Measurements from ENCODE around the gene GIMAP7.

Gene GIMAP7

GRCh38 chr7:150473902-150474301, 40.8 kb upstream of the GIMAP7 start:
- no peak overlapping the region for H3K4me3 ChIP-seq (replicated peaks; ENCODE audit: low read depth, low read length)
- TF ChIP-seq, protein P1, sequence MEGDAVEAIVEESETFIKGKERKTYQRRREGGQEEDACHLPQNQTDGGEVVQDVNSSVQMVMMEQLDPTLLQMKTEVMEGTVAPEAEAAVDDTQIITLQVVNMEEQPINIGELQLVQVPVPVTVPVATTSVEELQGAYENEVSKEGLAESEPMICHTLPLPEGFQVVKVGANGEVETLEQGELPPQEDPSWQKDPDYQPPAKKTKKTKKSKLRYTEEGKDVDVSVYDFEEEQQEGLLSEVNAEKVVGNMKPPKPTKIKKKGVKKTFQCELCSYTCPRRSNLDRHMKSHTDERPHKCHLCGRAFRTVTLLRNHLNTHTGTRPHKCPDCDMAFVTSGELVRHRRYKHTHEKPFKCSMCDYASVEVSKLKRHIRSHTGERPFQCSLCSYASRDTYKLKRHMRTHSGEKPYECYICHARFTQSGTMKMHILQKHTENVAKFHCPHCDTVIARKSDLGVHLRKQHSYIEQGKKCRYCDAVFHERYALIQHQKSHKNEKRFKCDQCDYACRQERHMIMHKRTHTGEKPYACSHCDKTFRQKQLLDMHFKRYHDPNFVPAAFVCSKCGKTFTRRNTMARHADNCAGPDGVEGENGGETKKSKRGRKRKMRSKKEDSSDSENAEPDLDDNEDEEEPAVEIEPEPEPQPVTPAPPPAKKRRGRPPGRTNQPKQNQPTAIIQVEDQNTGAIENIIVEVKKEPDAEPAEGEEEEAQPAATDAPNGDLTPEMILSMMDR (IDR thresholded peaks at IDR 0.05; ENCODE audit: insufficient read depth, low read length, poor library complexity, severe bottlenecking): no peak
- no peak for DNase-seq (ENCODE audit: extremely low read depth, insufficient read length)
- peaks cover 4% of the 10 kb centered on the region for H3K36me3 ChIP-seq (ENCODE audit: control insufficient read depth, insufficient read depth, low read length)
- H3K27me3 ChIP-seq (replicated peaks; ENCODE audit: control insufficient read depth, insufficient read depth, low read length): no peaks in the 10 kb centered on the region

DNA sequence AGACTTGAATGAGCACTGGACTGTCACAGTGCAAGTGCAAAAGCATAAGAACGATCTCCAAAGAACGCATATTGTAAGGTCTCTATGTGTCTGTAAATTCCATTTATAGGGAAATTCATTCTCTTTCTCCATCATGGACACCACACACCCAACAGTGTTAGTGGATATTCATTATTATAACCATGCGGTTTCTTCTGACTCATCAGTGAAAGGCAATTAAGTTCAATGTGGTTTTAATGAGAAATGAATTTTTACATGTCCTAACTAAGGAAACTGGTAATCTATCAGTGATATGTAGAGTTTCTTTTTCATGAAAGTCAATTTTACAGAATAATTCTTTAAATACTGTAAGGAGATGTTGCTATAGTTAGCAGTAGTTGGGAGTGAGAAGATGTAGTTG, 38.4 kb upstream of the GIMAP7 start:
- no peak for DNase-seq (ENCODE audit: extremely low read depth, insufficient read length)
- Histone ChIP-seq H3K4me3 (replicated peaks; ENCODE audit: low read depth, low read length) (no peak overlapping the region), H3K36me3 (ENCODE audit: control insufficient read depth, insufficient read depth, low read length) (peaks cover 3% of the 10 kb centered on the region), H3K27me3 (replicated peaks; ENCODE audit: control insufficient read depth, insufficient read depth, low read length) (no peaks in the 10 kb centered on the region)
- TF ChIP-seq, protein P1 (IDR thresholded peaks at IDR 0.05; ENCODE audit: insufficient read depth, low read length, poor library complexity, severe bottlenecking): no peak

- TF ChIP-seq, protein P1 (IDR thresholded peaks at IDR 0.05; ENCODE audit: insufficient read depth, low read length, poor library complexity, severe bottlenecking): no peak
- Histone ChIP-seq H3K4me3 (replicated peaks; ENCODE audit: low read depth, low read length) (no peak overlapping the region), H3K36me3 (ENCODE audit: control insufficient read depth, insufficient read depth, low read length) (peaks cover 3% of the 10 kb centered on the region), H3K27me3 (replicated peaks; ENCODE audit: control insufficient read depth, insufficient read depth, low read length) (no peaks in the 10 kb centered on the region)
- no peak for DNase-seq (ENCODE audit: extremely low read depth, insufficient read length)
Measured at GRCh38 chr7:150476819-150477631, 37.6 kb upstream of the GIMAP7 start.

DNA sequence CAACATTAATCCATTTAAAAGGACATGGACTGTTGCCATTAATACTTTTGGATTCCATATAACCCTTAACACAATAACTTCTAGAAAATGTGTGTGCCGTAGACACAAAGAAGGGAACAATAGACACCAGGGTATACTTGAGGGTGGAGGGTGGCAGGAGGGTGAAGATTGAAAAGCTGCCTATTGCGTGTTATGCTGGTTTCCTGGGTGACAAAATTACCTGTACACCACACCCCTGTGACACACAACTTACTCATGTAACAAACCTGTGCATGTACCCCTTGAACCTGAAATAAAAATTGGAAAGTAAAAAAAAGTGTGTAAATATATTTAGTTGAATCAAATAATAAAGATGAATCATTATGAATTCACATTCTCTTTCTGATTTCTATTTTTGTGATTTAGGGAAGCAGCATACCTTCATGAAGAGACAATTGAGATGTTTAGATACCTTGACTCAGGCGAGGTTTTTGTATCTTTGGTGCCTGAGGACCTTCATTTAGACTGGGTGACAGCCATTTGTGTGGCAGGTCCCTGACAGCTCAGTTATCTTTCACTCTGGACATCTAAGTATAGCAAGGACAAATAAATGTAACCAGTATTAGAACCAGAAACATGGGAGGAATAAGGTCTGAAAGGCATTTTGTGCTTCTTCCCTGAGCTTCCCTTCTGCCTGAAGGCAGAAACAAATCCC, 35.5 kb upstream of the GIMAP7 start:
- TF ChIP-seq, protein P1 (IDR thresholded peaks at IDR 0.05; ENCODE audit: insufficient read depth, low read length, poor library complexity, severe bottlenecking): no peak
- Histone ChIP-seq H3K4me3 (replicated peaks; ENCODE audit: low read depth, low read length) (no peak overlapping the region), H3K27me3 (replicated peaks; ENCODE audit: control insufficient read depth, insufficient read depth, low read length) (no peaks in the 10 kb centered on the region), H3K36me3 (ENCODE audit: control insufficient read depth, insufficient read depth, low read length) (peaks cover 3% of the 10 kb centered on the region; the same call in 1 of the 2 replicates)
- no peak for DNase-seq (ENCODE audit: extremely low read depth, insufficient read length)

- H3K36me3 ChIP-seq (ENCODE audit: control insufficient read depth, insufficient read depth, low read length): peaks cover 3% of the 10 kb centered on the region; the same call in 1 of the 2 replicates
Measured at GRCh38 chr7:150481186-150481920, 33.3 kb upstream of the GIMAP7 start.

More at GRCh38 chr7:150481186-150481920, 33.3 kb upstream of the GIMAP7 start:
- Histone ChIP-seq H3K27me3 (replicated peaks; ENCODE audit: control insufficient read depth, insufficient read depth, low read length) (no peaks in the 10 kb centered on the region), H3K4me3 (replicated peaks; ENCODE audit: low read depth, low read length) (no peak overlapping the region)
- TF ChIP-seq, protein P1 (IDR thresholded peaks at IDR 0.05; ENCODE audit: insufficient read depth, low read length, poor library complexity, severe bottlenecking): no peak
- no peak for DNase-seq (ENCODE audit: extremely low read depth, insufficient read length)
